GM19099 (cell line): ENCODE measurements around the gene CST3.

Experiments
- POLR2A ChIP-seq: IDR thresholded peaks from 3 replicates; pipeline ENCODE4 v1.6.1; 2011; ENCODE audit warnings: low read depth; ENCODE audit not compliant: insufficient read length; ENCODE audit errors: extremely low read depth

CST3 gene

GRCh38 chr20:23666698-23667097 is 28.9 kb upstream of the CST3 start:
- TF ChIP-seq POLR2A, result no peak

- TF ChIP-seq POLR2A, result no peak
Observed at GRCh38 chr20:23666189-23666588, 28.4 kb upstream of the CST3 start.

GRCh38 chr20:23664954-23665353 is 27.2 kb upstream of the CST3 start:
- no peak for TF ChIP-seq POLR2A

- no peak for TF ChIP-seq POLR2A
Observed at GRCh38 chr20:23663180-23663579, 25.4 kb upstream of the CST3 start.

GRCh38 chr20:23662276-23662870 is 24.6 kb upstream of the CST3 start:
- no peak for TF ChIP-seq POLR2A

GRCh38 chr20:23661002-23661429 is 23.3 kb upstream of the CST3 start:
- no peak for TF ChIP-seq POLR2A

- TF ChIP-seq POLR2A, result no peak
Observed at GRCh38 chr20:23659989-23660837, 22.5 kb upstream of the CST3 start.

- TF ChIP-seq POLR2A, result no peak
Observed at GRCh38 chr20:23658989-23659609, 21.3 kb upstream of the CST3 start.

GRCh38 chr20:23658336-23658735 is 20.6 kb upstream of the CST3 start:
- no peak for TF ChIP-seq POLR2A

- TF ChIP-seq POLR2A, result no peak
Observed at GRCh38 chr20:23657202-23657601, 19.4 kb upstream of the CST3 start.

GRCh38 chr20:23656372-23656771 is 18.6 kb upstream of the CST3 start:
- no peak for TF ChIP-seq POLR2A

GRCh38 chr20:23655491-23656211 is 17.9 kb upstream of the CST3 start:
- no peak for TF ChIP-seq POLR2A

- TF ChIP-seq POLR2A, result no peak
Observed at GRCh38 chr20:23654717-23655116, 17.0 kb upstream of the CST3 start.

GRCh38 chr20:23654000-23654399 is 16.2 kb upstream of the CST3 start:
- no peak for TF ChIP-seq POLR2A

- TF ChIP-seq POLR2A, result no peak
Observed at GRCh38 chr20:23653400-23653938, 15.7 kb upstream of the CST3 start.
